H1 (cell line): ENCODE data around the gene B3GNT2. TPM values are rescaled to one million over a fixed set of nuclear protein-coding genes. Genes with fewer than 3 reads are reported as not detected.

ENCODE experiments used
- CTCF ChIA-PET: fragments of 300-600 bp; sonication (Branson Sonifier 250); formaldehyde crosslinking; loops from one replicate; lab custom pipeline; 2021; ENCODE audit not compliant: partially characterized antibody; lab: Charles Lee
- POLR2A ChIA-PET: fragments of 300-600 bp; sonication (Branson Sonifier 250); formaldehyde crosslinking; loops from one replicate; lab custom pipeline; 2021; ENCODE audit warnings: inconsistent platforms; ENCODE audit not compliant: partially characterized antibody; lab: Charles Lee
- DNase-seq, 2 experiments: peaks; one replicate each; pipeline versions ENCODE4 v3.0.0 to v3.0.0-alpha.2; 2010 to 2022; ENCODE audit warnings: low spot score in 2 of 2, low read depth in 1 of 2, mixed read lengths in 1 of 2
- FAIRE-seq: peaks from 2 replicates; lab custom pipeline; 2011; peaks lifted over from hg19 to GRCh38; lab: Jason Lieb, UNC
- H2AFZ ChIP-seq: 2 replicates; pipeline ENCODE4 v1.8.1; 2012; ENCODE audit warnings: low read length, inconsistent platforms
- H2AK5ac ChIP-seq: 2 replicates; pipeline ENCODE4 v1.6.1; 2013; ENCODE audit warnings: low read depth, low read length
- H2BK120ac ChIP-seq: replicated peaks from 2 replicates; pipeline ENCODE3; 2013; ENCODE audit warnings: low read depth, low read length, inconsistent platforms
- H2BK12ac ChIP-seq: 2 replicates; pipeline ENCODE4 v1.6.1; 2013; ENCODE audit warnings: low read depth, low read length
- H2BK15ac ChIP-seq: 2 replicates; pipeline ENCODE4 v1.6.1; 2013; ENCODE audit warnings: low read length
- H2BK20ac ChIP-seq: 2 replicates; pipeline ENCODE4 v1.6.1; 2013; ENCODE audit warnings: low read length
- H2BK5ac ChIP-seq: 2 replicates; pipeline ENCODE4 v1.6.1; 2013; ENCODE audit warnings: low read depth, low read length
- H3K14ac ChIP-seq: 2 replicates; pipeline ENCODE4 v1.6.1; 2013; ENCODE audit warnings: inconsistent platforms; ENCODE audit not compliant: insufficient read length
- H3K18ac ChIP-seq: 2 replicates; pipeline ENCODE4 v1.6.1; 2013; ENCODE audit warnings: low read length; ENCODE audit errors: extremely low read depth
- H3K23ac ChIP-seq: 2 replicates; pipeline ENCODE4 v1.6.1; 2013; ENCODE audit warnings: inconsistent platforms; ENCODE audit not compliant: insufficient read length
- H3K23me2 ChIP-seq: 2 replicates; pipeline ENCODE4 v1.6.1; 2013; ENCODE audit warnings: low read depth, low read length
- H3K27ac ChIP-seq: 2 replicates; pipeline ENCODE4 v1.6.1; 2011; ENCODE audit warnings: low read depth, low read length, inconsistent platforms
- H3K27me3 ChIP-seq, 4 experiments: replicated peaks in 1 of 4; 1 replicate in 1 of 4; 2 replicates in 3 of 4; pipeline versions ENCODE4 v1.6.1 to v1.8.1; 2011 to 2013; ENCODE audit warnings: low read length in 3 of 4, mild to moderate bottlenecking in 3 of 4, inconsistent platforms in 2 of 4, mixed read lengths in 2 of 4, moderate library complexity in 1 of 4; ENCODE audit not compliant: control insufficient read depth in 3 of 4, insufficient read depth in 3 of 4; ENCODE audit errors: extremely low read depth in 1 of 4
- H3K36me3 ChIP-seq, 4 experiments: 2 replicates each; pipeline versions ENCODE4 v1.6.1 to v1.8.1; 2011 to 2013; ENCODE audit warnings: mild to moderate bottlenecking in 4 of 4, low read length in 3 of 4, moderate library complexity in 2 of 4, control low read depth in 1 of 4, inconsistent platforms in 1 of 4; ENCODE audit not compliant: insufficient read depth in 4 of 4, control insufficient read depth in 2 of 4
- H3K4ac ChIP-seq: replicated peaks from 2 replicates; pipeline ENCODE3; 2013; ENCODE audit warnings: low read length, low read depth, mixed read lengths, inconsistent platforms; ENCODE audit not compliant: insufficient read length
- H3K4me1 ChIP-seq, 4 experiments: replicated peaks in 1 of 4; 1 replicate in 1 of 4; 2 replicates in 3 of 4; pipeline versions ENCODE4 v1.6.1 to v1.8.1; 2011 to 2013; ENCODE audit warnings: low read length in 3 of 4, inconsistent platforms in 2 of 4, mixed read lengths in 1 of 4; ENCODE audit not compliant: insufficient read depth in 4 of 4, control insufficient read depth in 3 of 4
- H3K4me2 ChIP-seq, 2 experiments: 2 replicates each; pipeline versions ENCODE4 v1.6.1 to v1.8.1; 2011 to 2013; ENCODE audit warnings: low read depth in 2 of 2, low read length in 2 of 2, control low read depth in 1 of 2, inconsistent platforms in 1 of 2, mild to moderate bottlenecking in 1 of 2; ENCODE audit not compliant: insufficient read depth in 1 of 2
- H3K4me3 ChIP-seq, 4 experiments: fragments of 200-600, 300-600 bp in 1 of 4; sonication (generic), shearing (Covaris generic), sonication (Bioruptor Twin) in 1 of 4; 2 replicates each; pipeline versions ENCODE4 v1.5.1 to v1.8.1; 2011 to 2016; ENCODE audit warnings: low read length in 4 of 4, low read depth in 3 of 4, control low read depth in 2 of 4, inconsistent platforms in 2 of 4, mild to moderate bottlenecking in 2 of 4, mixed read lengths in 1 of 4, moderate library complexity in 1 of 4; ENCODE audit not compliant: insufficient read depth in 2 of 4; ENCODE audit errors: extremely low read depth in 1 of 4
- H3K56ac ChIP-seq: replicated peaks from 2 replicates; pipeline ENCODE3; 2013; ENCODE audit warnings: low read depth, mild to moderate bottlenecking, mixed read lengths, low read length, inconsistent platforms; ENCODE audit not compliant: insufficient read length
- H3K79me1 ChIP-seq: 2 replicates; pipeline ENCODE4 v1.6.1; 2013; ENCODE audit warnings: low read depth, low read length, control low read depth
- H3K79me2 ChIP-seq, 2 experiments: 2 replicates each; pipeline versions ENCODE4 v1.6.1 to v1.8.1; 2012 to 2013; ENCODE audit warnings: low read length in 2 of 2, mild to moderate bottlenecking in 2 of 2, inconsistent platforms in 1 of 2; ENCODE audit not compliant: insufficient read depth in 2 of 2, control insufficient read depth in 1 of 2
- H3K9ac ChIP-seq, 4 experiments: replicated peaks in 1 of 4; 1 replicate in 1 of 4; 2 replicates in 3 of 4; pipeline versions ENCODE4 v1.6.1 to v1.8.1; 2011 to 2013; ENCODE audit warnings: low read depth in 3 of 4, low read length in 3 of 4, control low read depth in 2 of 4, mild to moderate bottlenecking in 2 of 4, moderate library complexity in 2 of 4, inconsistent platforms in 1 of 4; ENCODE audit errors: extremely low read depth in 1 of 4
- H3K9me3 ChIP-seq, 2 experiments: 2 replicates each; pipeline versions ENCODE4 v1.6.1 to v1.8.1; 2012 to 2013; ENCODE audit warnings: mild to moderate bottlenecking in 2 of 2, moderate library complexity in 2 of 2, control low read depth in 1 of 2, inconsistent platforms in 1 of 2, low read depth in 1 of 2, low read length in 1 of 2, mixed read lengths in 1 of 2; ENCODE audit not compliant: insufficient read depth in 2 of 2
- H4K20me1 ChIP-seq, 2 experiments: replicated peaks in 1 of 2; 2 replicates each; pipeline versions ENCODE3 to v1.8.1; 2011 to 2013; ENCODE audit warnings: inconsistent platforms in 2 of 2, low read length in 2 of 2, mild to moderate bottlenecking in 1 of 2; ENCODE audit not compliant: insufficient read depth in 2 of 2, control insufficient read depth in 1 of 2
- H4K5ac ChIP-seq: 2 replicates; pipeline ENCODE4 v1.6.1; 2013; ENCODE audit warnings: low read length, low read depth, mixed read lengths, inconsistent platforms; ENCODE audit not compliant: insufficient read length
- H4K8ac ChIP-seq: 2 replicates; pipeline ENCODE4 v1.8.0; 2013; ENCODE audit warnings: mild to moderate bottlenecking, moderate library complexity, low read length, inconsistent platforms; ENCODE audit not compliant: insufficient read depth; ENCODE audit errors: extremely low read depth
- H4K91ac ChIP-seq: replicated peaks from 2 replicates; pipeline ENCODE3; 2013; ENCODE audit warnings: low read length, mixed read lengths, inconsistent platforms; ENCODE audit not compliant: insufficient read length
- ATF2 ChIP-seq: IDR thresholded peaks from 2 replicates; pipeline ENCODE4 v1.6.1; 2012; ENCODE audit warnings: low read length, inconsistent platforms
- EZH2 ChIP-seq: fragments of 200-600 bp; sonication (generic); IDR thresholded peaks from 2 replicates; pipeline ENCODE4 v1.7.1; 2012; ENCODE audit warnings: low read depth, mild to moderate bottlenecking, moderate library complexity, low read length, inconsistent platforms; ENCODE audit not compliant: severe bottlenecking
- JUND ChIP-seq: IDR thresholded peaks from 2 replicates; pipeline ENCODE4 v1.6.1; 2011; ENCODE audit warnings: mild to moderate bottlenecking, improper control_type of control experiment, low read length
- RFX5 ChIP-seq: IDR thresholded peaks from 2 replicates; pipeline ENCODE4 v1.6.1; 2011; ENCODE audit warnings: low read depth, low read length, improper control_type of control experiment, borderline replicate concordance
- ZNF274 ChIP-seq: IDR thresholded peaks from 2 replicates; pipeline ENCODE4 v1.7.0; 2012; ENCODE audit warnings: low read length, borderline replicate concordance; ENCODE audit errors: extremely low read depth
- WGBS, 2 experiments: shearing (Covaris generic) in 1 of 2; methylation state at CpG; one replicate each; pipeline versions ENCODE4 v1.1.6 to v1.1.7; 2013 to 2015; ENCODE audit warnings: low lambda C conversion rate in 2 of 2, mixed read lengths in 2 of 2, inconsistent platforms in 1 of 2, low coverage in 1 of 2, missing lambda C conversion rate in 1 of 2; ENCODE audit not compliant: insufficient replicate concordance in 2 of 2, insufficient coverage in 1 of 2, insufficient read length in 1 of 2; ENCODE audit errors: extremely low coverage in 1 of 2, missing lambda C conversion rate in 1 of 2; 5-methylcytosine and 5-hydroxymethylcytosine counted together
- polyA plus RNA-seq, 7 experiments: library from polyadenylated mRNA; depleted of rRNA in 3 of 7; stranded (reverse) in 5 of 7; unstranded in 2 of 7; fragments of >200 nt in 5 of 7; fragments of 200-250 nt in 2 of 7; gene quantifications; 1 replicate in 5 of 7; 2 replicates in 1 of 7; 4 replicates in 1 of 7; pipeline versions ENCODE4 v1.2.1 to v1.2.3, GENCODE V29; 2011 to 2013; ENCODE audit warnings: missing spikeins in 2 of 7, mixed read lengths in 2 of 7
- total RNA-seq: library from RNA; stranded (reverse); fragmentation: NEBNext Ultra II Directional; extraction: Animal tissue kit (Norgen Biotek cat#: 25700); gene quantifications from 2 replicates; pipeline ENCODE4 v1.2.1, GENCODE V29; 2021

Gene B3GNT2
- total and polyA plus RNA-seq, 2 of the 8 experiments (the other 6 are each of a cell fraction or from before 2014, with no cell fraction given): 20.1 to 40.8 TPM

- FAIRE-seq: no peak
- Histone ChIP-seq H3K4me3 (no peak overlapping the region), H2BK20ac (no peak overlapping the region), H2AFZ (no peak overlapping the region), H3K14ac (no peak overlapping the region), H2BK120ac (no peak overlapping the region), H4K8ac (no peak overlapping the region), H4K20me1 (peaks cover 19 to 23% of the 10 kb centered on the region in 2 experiments), H3K4me1 (peaks cover 3 to 15% (median 5%) of the 10 kb centered on the region in 4 experiments; a peak in 6 of 7 replicates), H3K56ac (no peak overlapping the region), H2BK15ac (no peak overlapping the region), H2AK5ac (no peak overlapping the region), H3K9ac (no peak overlapping the region), H3K27me3 (no peaks in the 10 kb centered on the region), H3K18ac (no peak overlapping the region), H3K79me2 (peaks cover 67 to 100% of the 10 kb centered on the region in 2 experiments), H3K36me3 (peaks cover 0 to 3% (median 0%) of the 10 kb centered on the region in 4 experiments; a peak in 3 of 8 replicates), H3K4me2 (no peak overlapping the region), H2BK5ac (no peak overlapping the region; the same call in 1 of the 2 replicates), H4K5ac (no peak overlapping the region), H3K4ac (no peak overlapping the region), H2BK12ac (no peak overlapping the region), H3K27ac (no peak overlapping the region), H3K23ac (no peak overlapping the region), H3K23me2 (no peaks in the 10 kb centered on the region), H3K79me1 (peaks cover 24% of the 10 kb centered on the region), H3K9me3 (no peaks in the 10 kb centered on the region; a peak in 1 of 4 replicates), H4K91ac (no peak overlapping the region)
- no peak for TF ChIP-seq JUND
- TF ChIP-seq RFX5: no peak
- no peak for TF ChIP-seq ATF2
- no peak for TF ChIP-seq EZH2
- TF ChIP-seq ZNF274: no peak
- ChIA-PET POLR2A (no interaction called here), CTCF (interaction anchor here (0.7 to 2.7 kb wide), 5 partner anchors 15 to 124 kb away, joined by 3 to 9 read pairs (median 6); no protein-coding TSS in a partner anchor)
- DNase-seq: no peak
- WGBS, 2 experiments: 86% methylated on average over 8 of the region's 8 CpGs; no CpG with 5 or more reads in 1 of the 2 experiments
Observed at GRCh38 chr2:62216616-62217015, 20.7 kb downstream of the B3GNT2 start.
